Measurements from ENCODE around the gene ZNF469.

Gene ZNF469

GRCh38 chr16:88360999-88361398 lies 21.8 kb upstream of the ZNF469 start:
- DNase-seq = no peak

DNA sequence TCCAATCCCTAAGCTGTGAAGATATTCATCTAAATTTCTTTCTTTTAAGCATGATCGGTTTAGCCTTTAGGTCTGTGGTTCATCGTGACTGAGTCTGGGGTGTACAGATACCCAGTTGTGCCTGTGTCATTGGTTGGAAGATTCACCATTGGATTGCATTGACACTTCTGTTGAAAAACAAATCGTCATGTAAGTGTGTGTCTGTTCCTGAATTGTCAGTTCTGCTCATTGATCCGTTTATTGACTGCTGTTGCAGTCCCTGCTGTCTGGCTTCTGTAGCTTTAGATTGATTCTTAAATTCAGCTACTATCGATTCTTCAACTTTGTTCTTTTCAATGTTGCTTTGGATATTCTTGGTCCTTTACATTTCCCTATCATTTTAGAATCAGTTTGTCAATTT lies 21.0 kb upstream of the ZNF469 start:
- no peak for DNase-seq

DNA sequence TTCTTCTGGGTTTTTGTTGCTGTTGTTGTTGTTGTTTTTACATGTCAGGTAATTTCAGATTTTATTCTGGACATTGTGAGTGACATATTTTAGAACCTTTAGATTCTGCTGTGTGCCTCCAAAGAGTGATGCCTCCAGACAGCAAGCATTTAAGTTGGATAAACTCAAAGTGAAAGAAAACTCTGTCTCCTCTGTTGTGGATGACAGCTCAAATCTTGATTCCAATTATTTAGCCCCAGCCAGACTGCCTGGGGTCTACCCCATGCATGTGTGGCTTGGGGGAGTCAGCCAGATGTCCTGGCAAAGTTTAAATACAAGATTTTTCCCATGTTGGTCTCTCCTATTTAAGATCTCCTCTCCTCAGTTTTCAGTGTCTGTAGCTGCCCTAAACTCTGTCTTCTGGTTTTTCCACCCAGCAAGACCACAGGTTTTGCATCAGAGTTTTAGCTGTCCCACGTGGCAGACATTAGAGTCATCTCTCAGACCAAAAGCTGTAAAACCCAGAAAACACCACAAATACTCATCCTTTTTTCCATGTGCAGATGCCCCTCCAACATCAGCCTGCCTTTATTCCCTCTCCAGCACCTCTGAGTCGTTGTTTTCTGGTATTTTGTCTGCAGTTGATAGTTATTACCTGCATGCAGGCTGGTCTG lies 19.4 kb upstream of the ZNF469 start:
- no peak for DNase-seq

- DNase-seq = no peak
These were observed 17.4 kb upstream of the ZNF469 start for GRCh38 chr16:88365244-88365865.

- no peak for DNase-seq
These were observed 16.6 kb upstream of the ZNF469 start for GRCh38 chr16:88366032-88366703.

DNA sequence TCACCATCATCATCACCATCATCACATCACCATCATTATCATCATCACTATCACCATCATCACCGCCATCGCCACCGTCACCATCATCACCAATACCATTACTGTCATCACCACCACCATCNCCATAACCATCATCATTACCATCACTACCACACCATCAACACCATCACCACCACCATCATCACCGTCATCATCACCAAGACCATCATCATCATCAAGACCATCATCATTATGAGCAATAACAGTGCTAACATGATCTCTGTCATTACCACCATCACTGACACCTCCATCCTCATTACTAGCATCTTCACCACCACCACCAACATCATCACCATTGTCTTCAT lies 16.1 kb upstream of the ZNF469 start:
- DNase-seq = no peak

- no peak for DNase-seq
These were observed 15.2 kb upstream of the ZNF469 start for GRCh38 chr16:88367560-88367959.

DNA sequence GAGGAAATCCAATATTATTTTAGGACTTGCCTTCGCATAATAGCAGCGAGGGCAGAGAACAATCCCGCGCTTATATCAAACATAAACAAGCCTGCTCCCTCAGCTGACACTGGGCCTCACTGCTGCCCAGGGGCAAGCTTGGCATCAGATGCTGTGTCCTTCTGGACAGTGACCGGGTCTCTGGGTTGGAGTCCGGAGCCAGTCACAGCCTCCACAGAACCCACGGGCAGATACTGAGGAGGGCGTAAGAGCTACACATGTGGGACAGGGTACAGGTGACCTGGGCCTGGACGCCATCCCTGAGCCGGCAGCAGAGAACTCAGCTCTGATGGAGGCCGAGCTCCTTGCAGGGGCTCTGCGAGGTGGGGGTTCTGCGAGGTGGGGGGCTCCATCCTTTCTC lies 14.7 kb upstream of the ZNF469 start:
- no peak for DNase-seq

DNA sequence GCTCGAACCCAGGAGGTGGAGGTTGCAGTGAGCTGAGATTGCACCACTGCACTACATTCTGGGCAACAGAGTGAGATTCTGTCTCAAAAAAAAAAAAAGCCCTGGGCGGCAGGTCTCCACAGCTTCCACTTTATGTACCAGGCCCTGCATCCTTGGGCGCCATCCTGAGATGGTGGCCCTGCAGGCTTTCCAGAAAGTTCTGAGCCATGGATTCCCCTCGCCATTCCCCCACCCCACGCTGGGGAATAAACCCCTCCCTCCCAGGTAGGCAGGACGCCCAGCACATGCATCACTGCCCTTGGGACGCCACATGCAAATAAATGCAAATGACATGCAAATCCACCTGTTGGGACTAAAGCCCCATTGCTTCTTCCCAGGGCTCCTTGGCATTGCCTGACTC lies 13.8 kb upstream of the ZNF469 start:
- DNase-seq = no peak

DNA sequence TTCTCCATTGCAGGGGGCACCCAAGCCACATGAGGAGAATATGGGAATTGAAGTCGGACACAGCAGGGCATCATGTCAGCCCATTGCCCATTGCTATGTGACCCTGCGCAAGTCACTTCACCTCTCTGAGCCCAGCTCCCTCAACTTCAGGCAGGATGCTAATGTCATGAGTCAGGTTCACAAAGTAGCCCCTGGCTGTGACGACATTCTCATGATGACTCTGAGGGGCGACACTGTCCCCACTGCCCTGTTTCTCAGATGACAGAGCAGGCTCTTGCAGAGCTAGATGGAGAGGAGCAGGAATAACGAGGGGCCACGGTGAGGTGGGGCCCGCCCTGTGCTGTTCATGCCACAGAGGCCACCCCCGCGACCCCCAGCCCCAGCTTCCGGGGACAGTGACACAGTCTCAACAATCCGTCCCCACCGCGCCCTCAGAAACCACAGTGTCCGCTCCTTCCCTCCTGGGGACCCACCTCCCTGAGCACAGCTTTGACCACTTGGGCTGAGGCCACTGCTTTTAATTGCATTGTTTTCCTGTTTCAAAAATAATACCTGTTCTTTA lies 13.2 kb upstream of the ZNF469 start:
- DNase-seq = no peak

- DNase-seq = no peak
These were observed 12.4 kb upstream of the ZNF469 start for GRCh38 chr16:88370365-88370764.

DNA sequence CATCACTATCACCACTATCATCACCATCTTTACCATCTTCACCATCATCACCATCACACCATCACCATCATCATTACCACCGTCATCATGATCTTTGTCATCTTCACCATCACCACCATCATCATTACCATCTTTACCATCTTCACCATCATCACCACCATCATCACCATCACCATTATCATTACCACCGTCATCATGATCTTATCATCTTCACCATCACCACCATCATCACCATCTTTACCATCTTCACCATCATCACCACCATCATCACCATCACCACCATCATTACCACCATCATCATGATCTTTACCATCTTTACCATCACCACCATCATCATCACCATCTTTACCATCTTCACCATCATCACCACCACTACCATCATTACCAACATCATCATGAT lies 10.2 kb upstream of the ZNF469 start:
- no peak for DNase-seq

DNA sequence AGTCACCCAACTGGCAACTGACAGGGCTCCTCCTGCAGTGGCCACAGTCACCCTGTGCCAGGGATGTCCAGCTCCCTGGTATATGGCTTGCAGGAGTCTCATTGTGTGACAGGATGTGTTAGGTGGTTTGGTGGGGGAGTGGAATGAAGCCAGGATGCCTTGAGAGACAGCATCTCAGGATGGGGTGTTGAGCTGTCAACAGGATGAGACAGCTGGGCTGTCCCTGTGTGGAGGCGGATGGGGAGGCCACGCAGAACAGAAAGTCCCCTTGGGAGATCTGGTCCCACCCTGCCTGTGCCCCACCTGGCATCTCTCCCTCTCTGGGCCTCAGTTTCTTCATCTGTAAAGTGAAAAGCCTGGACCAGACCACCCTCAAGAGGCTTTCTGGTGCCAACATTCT lies 9.5 kb upstream of the ZNF469 start:
- DNase-seq = no peak

GRCh38 chr16:88373927-88374492 lies 8.7 kb upstream of the ZNF469 start:
- no peak for DNase-seq

- DNase-seq = no peak
These were observed 8.0 kb upstream of the ZNF469 start for GRCh38 chr16:88374736-88375135.

DNA sequence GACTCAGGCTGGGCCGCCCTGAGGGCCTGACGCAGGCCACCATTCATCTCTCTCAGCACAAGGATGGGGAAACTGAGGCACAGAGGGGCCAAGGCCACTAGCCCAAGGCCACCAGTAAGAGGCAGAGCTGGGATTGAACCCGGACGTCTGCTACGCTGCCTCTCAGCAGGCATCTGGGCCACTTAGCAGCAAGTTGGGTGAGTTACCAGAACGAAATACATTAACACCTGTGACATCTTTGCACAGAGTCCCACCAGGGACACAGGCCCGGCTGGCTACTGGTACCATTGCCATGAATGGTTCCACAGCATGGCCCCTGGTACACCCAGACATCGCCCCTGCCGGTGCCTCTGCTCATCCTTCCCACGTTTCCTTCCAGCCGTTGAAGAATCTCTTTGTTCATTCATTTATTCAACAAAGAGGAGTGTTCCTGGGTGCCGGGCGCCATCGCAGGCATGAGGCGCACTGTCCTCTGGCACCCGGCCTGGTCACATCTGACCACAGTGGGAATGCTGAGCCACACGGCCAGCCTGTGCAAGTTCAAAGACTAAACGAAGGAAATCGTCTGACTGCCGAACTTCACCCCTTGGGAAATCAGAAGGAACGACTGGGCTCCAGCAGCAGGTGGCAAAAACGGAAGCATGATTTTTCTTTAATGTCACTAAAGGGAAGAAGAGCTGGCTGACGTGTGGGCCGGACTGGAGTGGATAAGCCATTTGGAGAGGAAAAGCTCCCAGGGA lies 7.4 kb upstream of the ZNF469 start:
- no peak for DNase-seq

GRCh38 chr16:88375996-88376834 lies 6.5 kb upstream of the ZNF469 start:
- DNase-seq = no peak

DNA sequence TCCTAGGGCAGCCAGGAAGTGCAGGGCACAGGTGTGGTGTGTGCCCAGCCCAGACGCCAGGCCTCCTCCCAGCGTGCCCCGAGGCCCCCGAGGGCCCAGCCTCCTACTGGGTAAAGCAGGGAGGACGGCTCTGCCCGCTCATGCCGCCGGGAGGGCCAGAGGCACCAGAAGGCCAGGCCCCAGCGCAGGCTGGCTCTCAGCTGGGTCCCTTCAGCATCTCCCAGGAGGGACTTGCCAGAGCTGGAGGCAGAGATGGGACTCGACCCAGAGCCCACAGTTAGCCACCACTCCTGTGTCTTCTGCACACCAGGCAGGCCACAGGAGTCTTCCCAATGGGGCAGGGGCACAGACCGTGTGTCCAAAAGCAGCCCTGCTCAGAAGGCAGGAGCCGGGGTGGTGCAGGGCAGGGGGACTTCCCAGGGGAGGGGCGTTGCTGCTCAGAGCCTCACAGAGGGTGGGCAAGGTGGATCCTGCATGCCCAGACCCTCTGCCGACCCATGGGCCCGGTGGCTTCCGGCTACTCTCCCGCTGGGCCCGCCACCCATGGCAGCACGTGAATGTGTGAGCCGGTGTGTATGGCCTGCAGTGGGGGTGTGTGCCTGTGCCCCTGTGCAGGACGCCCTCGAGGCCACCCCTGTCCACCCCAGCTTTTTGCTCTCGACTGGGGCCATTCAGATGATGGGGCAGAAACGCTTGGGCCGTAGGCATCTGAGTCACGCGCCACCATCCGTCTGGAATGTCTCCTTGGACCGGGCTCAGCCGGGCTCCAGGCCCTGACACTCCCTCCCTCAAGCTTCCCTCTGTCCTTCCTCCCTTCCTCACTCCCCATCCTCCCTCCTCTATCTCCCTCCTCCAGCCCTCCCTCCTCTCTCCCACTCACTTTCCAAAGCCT lies 5.7 kb upstream of the ZNF469 start:
- no peak for DNase-seq

- no peak for DNase-seq
These were observed 4.8 kb upstream of the ZNF469 start for GRCh38 chr16:88377961-88378360.

DNA sequence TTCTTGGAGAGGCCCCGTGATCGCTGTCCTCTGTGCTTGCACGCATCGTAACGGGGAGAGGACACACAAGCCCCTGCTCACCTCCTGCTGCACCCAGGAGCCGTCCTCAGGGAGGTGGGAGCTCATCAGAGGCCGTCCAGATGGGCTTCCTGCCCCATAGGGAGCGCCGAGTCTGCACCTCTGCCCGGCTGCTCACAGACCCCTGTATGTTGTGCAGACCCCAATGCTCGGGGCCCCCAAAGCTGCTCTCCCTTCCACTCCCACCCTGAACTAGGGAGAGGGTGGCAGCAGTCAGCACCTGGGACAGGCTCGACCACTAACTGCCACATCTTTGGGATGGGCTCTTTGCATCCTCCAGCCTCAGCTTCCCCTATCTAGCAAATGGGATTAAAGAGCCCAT lies 4.4 kb upstream of the ZNF469 start:
- DNase-seq = no peak
